Activated CD4-positive, alpha-beta T cell treated with anti-CD3 and anti-CD28 coated beads, Interleukin-2, amount 50 U/mL, for 4 hours (primary cell): ENCODE results near the gene GOLGA3.
"Not testable (repeated sequence)": the region's sequence is repeated elsewhere in the genome, so short reads cannot be mapped to it uniquely, and the experiment has no call there.

ENCODE experiments used
- DNase-seq, 2 experiments: peaks; one replicate each; pipeline ENCODE4 v3.0.0-alpha.2; 2020

The GOLGA3 gene

GRCh38 chr12:132847363-132848356, 19.0 kb upstream of the GOLGA3 start:
- no peak for DNase-seq

- DNase-seq: not testable (repeated sequence)
Measured at GRCh38 chr12:132844681-132845080, 16.0 kb upstream of the GOLGA3 start.

- no peak for DNase-seq
Measured at GRCh38 chr12:132842449-132843045, 13.9 kb upstream of the GOLGA3 start.

GRCh38 chr12:132841151-132841550, 12.5 kb upstream of the GOLGA3 start:
- no peak for DNase-seq

GRCh38 chr12:132840536-132840935, 11.9 kb upstream of the GOLGA3 start:
- DNase-seq: no peak

- no peak for DNase-seq
Measured at GRCh38 chr12:132839558-132840235, 11.0 kb upstream of the GOLGA3 start.

GRCh38 chr12:132838410-132839080, 9.9 kb upstream of the GOLGA3 start:
- DNase-seq: no peak

GRCh38 chr12:132837693-132838409, 9.2 kb upstream of the GOLGA3 start:
- DNase-seq: no peak

GRCh38 chr12:132836795-132837331, 8.2 kb upstream of the GOLGA3 start:
- no peak for DNase-seq

GRCh38 chr12:132836230-132836629, 7.6 kb upstream of the GOLGA3 start:
- DNase-seq: not testable (repeated sequence)

- DNase-seq: no peak
Measured at GRCh38 chr12:132835076-132836025, 6.7 kb upstream of the GOLGA3 start.

- DNase-seq: no peak
Measured at GRCh38 chr12:132834181-132834711, 5.6 kb upstream of the GOLGA3 start.

GRCh38 chr12:132833341-132833740, 4.7 kb upstream of the GOLGA3 start:
- DNase-seq: no peak

GRCh38 chr12:132831771-132832170, 3.1 kb upstream of the GOLGA3 start:
- DNase-seq: no peak

GRCh38 chr12:132827763-132828703, 636 bp downstream of the GOLGA3 start:
- DNase-seq: no peak

GRCh38 chr12:132825861-132826260, 2.8 kb downstream of the GOLGA3 start:
- DNase-seq: no peak

GRCh38 chr12:132825089-132825488, 3.6 kb downstream of the GOLGA3 start:
- no peak for DNase-seq

GRCh38 chr12:132824053-132824452, 4.6 kb downstream of the GOLGA3 start:
- no peak for DNase-seq

GRCh38 chr12:132818562-132818961, 10.1 kb downstream of the GOLGA3 start:
- no peak for DNase-seq
